Eye (tissue), 1 donor: ENCODE data around the gene MEI1.
A peak's percentile ranks its signal among the peaks of the same experiment; 100 is the strongest.

Experiments
- DNase-seq: peaks from one replicate; pipeline ENCODE4 v3.0.0-alpha.2; 2015

Gene MEI1

GRCh38 chr22:41787331-41787730 lies 88.0 kb downstream of the MEI1 start:
- DNase-seq = no peak

GRCh38 chr22:41793871-41794270 lies 94.6 kb downstream of the MEI1 start:
- DNase-seq = no peak

- no peak for DNase-seq
These were observed 99.4 kb downstream of the MEI1 start for GRCh38 chr22:41798736-41799135.

GRCh38 chr22:41799486-41800347 lies 100.4 kb downstream of the MEI1 start:
- DNase-seq = no peak

GRCh38 chr22:41800348-41801146 lies 101.2 kb downstream of the MEI1 start, which contains the start of gene CCDC134:
TSS of gene CCDC134 (plus strand) at chr22:41800679. CDS start at chr22:41808891, 8,212 bp downstream.
- peak; percentile 95 for DNase-seq

- DNase-seq = no peak
These were observed 102.0 kb downstream of the MEI1 start for GRCh38 chr22:41801147-41801819.

GRCh38 chr22:41801886-41802285 lies 102.6 kb downstream of the MEI1 start:
- DNase-seq = no peak

GRCh38 chr22:41805639-41806038 lies 106.3 kb downstream of the MEI1 start:
- DNase-seq = no peak

- DNase-seq = no peak
These were observed 109.1 kb downstream of the MEI1 start for GRCh38 chr22:41808400-41808799.

- DNase-seq = no peak
These were observed 110.7 kb downstream of the MEI1 start for GRCh38 chr22:41810022-41810421.

- DNase-seq = no peak
These were observed 113.7 kb downstream of the MEI1 start for GRCh38 chr22:41812805-41813545.

GRCh38 chr22:41813726-41814410 lies 114.6 kb downstream of the MEI1 start:
- DNase-seq = no peak

GRCh38 chr22:41815716-41816115 lies 116.4 kb downstream of the MEI1 start:
- DNase-seq = no peak

GRCh38 chr22:41816241-41816640 lies 116.9 kb downstream of the MEI1 start:
- no peak for DNase-seq

GRCh38 chr22:41816871-41817270 lies 117.6 kb downstream of the MEI1 start:
- DNase-seq = no peak

- no peak for DNase-seq
These were observed 118.7 kb downstream of the MEI1 start for GRCh38 chr22:41818011-41818410.

GRCh38 chr22:41818596-41818995 lies 119.3 kb downstream of the MEI1 start:
- DNase-seq = no peak

- DNase-seq = no peak
These were observed 120.0 kb downstream of the MEI1 start for GRCh38 chr22:41819257-41819656.

- DNase-seq = peak; percentile 31
These were observed 121.1 kb downstream of the MEI1 start for GRCh38 chr22:41820447-41820846.

- peak; percentile 68 for DNase-seq
These were observed 122.4 kb downstream of the MEI1 start for GRCh38 chr22:41821471-41822316.
